GM23338 (cell line): Measurements from ENCODE around the gene ANKRD1.

Experiments
- CTCF ChIP-seq, 2 experiments: fragments of 200-600 bp in 1 of 2; sonication (generic) in 1 of 2; conservative IDR thresholded peaks; 2 replicates each; pipeline versions ENCODE4 v1.5.1 to v1.6.1; 2016 to 2017; ENCODE audit warnings: antibody characterized with exemption in 2 of 2, low read depth in 2 of 2, mild to moderate bottlenecking in 2 of 2, moderate library complexity in 1 of 2
- EZH2 ChIP-seq: fragments of 200-600 bp; sonication (generic); IDR thresholded peaks from one replicate; pipeline ENCODE4 v1.8.0; 2017; ENCODE audit warnings: antibody characterized with exemption, mild to moderate bottlenecking, low read depth; ENCODE audit not compliant: unreplicated experiment
- EZH2phosphoT487 ChIP-seq: fragments of 200-600 bp; sonication (generic); IDR thresholded peaks from one replicate; pipeline ENCODE4 v1.8.1; 2018; ENCODE audit warnings: antibody characterized with exemption; ENCODE audit not compliant: unreplicated experiment
- JUNB ChIP-seq: IDR thresholded peaks from one replicate; pipeline ENCODE4 v1.6.1; 2016; ENCODE audit warnings: antibody characterized with exemption; ENCODE audit not compliant: unreplicated experiment
- POLR2AphosphoS5 ChIP-seq: IDR thresholded peaks from 2 replicates; pipeline ENCODE4 v1.6.1; 2016; ENCODE audit warnings: antibody characterized with exemption, low read depth
- REST ChIP-seq: IDR thresholded peaks from one replicate; pipeline ENCODE4 v1.6.1; 2018; ENCODE audit warnings: antibody characterized with exemption; ENCODE audit not compliant: unreplicated experiment

- TF ChIP-seq EZH2phosphoT487 = no peak
- TF ChIP-seq POLR2AphosphoS5 = no peak
- no peak for TF ChIP-seq CTCF (conservative IDR thresholded peaks at IDR 0.05; ENCODE audit: low read depth in 2 of 2)
- no peak for TF ChIP-seq REST
- peak; percentile 37 for TF ChIP-seq EZH2
- no peak for TF ChIP-seq JUNB
These were observed 958 bp downstream of the ANKRD1 start for GRCh38 chr10:90919683-90920574.
